ENCODE data around the gene PEX26. TPM values are rescaled to one million over a fixed set of nuclear protein-coding genes. Genes with fewer than 3 reads are reported as not detected.
A peak's percentile ranks its signal among the peaks of the same experiment; 100 is the strongest.

The PEX26 gene
- total and polyA plus RNA-seq, 9 of the 15 experiments (the other 6 are each of a cell fraction or from before 2014, with no cell fraction given): 0.35 to 39.6 (median 17.4) TPM

DNA sequence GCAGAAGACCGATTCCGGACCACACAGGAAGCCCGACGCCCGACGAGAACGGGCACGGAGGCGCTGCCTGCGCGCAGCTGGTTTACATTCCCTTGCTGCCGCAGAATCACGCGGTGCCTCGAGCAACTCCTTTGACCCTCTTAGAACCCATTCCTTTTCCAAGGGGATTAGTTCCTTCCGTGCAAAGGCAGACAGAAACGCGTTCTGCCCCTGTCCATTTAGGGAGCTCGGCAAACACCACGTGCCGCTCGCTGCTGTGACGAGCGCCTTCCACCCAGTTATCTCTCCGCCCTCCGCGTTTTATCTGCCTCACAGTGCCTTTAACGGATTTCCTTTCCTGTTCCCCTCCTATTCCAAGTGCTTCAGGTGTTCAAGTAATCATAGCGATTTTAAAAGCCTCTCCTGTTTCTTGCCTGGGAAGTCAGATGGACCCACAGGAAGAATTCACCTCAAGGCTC is 29.3 kb upstream of the PEX26 start (continued):
- TF ChIP-seq, protein P1, sequence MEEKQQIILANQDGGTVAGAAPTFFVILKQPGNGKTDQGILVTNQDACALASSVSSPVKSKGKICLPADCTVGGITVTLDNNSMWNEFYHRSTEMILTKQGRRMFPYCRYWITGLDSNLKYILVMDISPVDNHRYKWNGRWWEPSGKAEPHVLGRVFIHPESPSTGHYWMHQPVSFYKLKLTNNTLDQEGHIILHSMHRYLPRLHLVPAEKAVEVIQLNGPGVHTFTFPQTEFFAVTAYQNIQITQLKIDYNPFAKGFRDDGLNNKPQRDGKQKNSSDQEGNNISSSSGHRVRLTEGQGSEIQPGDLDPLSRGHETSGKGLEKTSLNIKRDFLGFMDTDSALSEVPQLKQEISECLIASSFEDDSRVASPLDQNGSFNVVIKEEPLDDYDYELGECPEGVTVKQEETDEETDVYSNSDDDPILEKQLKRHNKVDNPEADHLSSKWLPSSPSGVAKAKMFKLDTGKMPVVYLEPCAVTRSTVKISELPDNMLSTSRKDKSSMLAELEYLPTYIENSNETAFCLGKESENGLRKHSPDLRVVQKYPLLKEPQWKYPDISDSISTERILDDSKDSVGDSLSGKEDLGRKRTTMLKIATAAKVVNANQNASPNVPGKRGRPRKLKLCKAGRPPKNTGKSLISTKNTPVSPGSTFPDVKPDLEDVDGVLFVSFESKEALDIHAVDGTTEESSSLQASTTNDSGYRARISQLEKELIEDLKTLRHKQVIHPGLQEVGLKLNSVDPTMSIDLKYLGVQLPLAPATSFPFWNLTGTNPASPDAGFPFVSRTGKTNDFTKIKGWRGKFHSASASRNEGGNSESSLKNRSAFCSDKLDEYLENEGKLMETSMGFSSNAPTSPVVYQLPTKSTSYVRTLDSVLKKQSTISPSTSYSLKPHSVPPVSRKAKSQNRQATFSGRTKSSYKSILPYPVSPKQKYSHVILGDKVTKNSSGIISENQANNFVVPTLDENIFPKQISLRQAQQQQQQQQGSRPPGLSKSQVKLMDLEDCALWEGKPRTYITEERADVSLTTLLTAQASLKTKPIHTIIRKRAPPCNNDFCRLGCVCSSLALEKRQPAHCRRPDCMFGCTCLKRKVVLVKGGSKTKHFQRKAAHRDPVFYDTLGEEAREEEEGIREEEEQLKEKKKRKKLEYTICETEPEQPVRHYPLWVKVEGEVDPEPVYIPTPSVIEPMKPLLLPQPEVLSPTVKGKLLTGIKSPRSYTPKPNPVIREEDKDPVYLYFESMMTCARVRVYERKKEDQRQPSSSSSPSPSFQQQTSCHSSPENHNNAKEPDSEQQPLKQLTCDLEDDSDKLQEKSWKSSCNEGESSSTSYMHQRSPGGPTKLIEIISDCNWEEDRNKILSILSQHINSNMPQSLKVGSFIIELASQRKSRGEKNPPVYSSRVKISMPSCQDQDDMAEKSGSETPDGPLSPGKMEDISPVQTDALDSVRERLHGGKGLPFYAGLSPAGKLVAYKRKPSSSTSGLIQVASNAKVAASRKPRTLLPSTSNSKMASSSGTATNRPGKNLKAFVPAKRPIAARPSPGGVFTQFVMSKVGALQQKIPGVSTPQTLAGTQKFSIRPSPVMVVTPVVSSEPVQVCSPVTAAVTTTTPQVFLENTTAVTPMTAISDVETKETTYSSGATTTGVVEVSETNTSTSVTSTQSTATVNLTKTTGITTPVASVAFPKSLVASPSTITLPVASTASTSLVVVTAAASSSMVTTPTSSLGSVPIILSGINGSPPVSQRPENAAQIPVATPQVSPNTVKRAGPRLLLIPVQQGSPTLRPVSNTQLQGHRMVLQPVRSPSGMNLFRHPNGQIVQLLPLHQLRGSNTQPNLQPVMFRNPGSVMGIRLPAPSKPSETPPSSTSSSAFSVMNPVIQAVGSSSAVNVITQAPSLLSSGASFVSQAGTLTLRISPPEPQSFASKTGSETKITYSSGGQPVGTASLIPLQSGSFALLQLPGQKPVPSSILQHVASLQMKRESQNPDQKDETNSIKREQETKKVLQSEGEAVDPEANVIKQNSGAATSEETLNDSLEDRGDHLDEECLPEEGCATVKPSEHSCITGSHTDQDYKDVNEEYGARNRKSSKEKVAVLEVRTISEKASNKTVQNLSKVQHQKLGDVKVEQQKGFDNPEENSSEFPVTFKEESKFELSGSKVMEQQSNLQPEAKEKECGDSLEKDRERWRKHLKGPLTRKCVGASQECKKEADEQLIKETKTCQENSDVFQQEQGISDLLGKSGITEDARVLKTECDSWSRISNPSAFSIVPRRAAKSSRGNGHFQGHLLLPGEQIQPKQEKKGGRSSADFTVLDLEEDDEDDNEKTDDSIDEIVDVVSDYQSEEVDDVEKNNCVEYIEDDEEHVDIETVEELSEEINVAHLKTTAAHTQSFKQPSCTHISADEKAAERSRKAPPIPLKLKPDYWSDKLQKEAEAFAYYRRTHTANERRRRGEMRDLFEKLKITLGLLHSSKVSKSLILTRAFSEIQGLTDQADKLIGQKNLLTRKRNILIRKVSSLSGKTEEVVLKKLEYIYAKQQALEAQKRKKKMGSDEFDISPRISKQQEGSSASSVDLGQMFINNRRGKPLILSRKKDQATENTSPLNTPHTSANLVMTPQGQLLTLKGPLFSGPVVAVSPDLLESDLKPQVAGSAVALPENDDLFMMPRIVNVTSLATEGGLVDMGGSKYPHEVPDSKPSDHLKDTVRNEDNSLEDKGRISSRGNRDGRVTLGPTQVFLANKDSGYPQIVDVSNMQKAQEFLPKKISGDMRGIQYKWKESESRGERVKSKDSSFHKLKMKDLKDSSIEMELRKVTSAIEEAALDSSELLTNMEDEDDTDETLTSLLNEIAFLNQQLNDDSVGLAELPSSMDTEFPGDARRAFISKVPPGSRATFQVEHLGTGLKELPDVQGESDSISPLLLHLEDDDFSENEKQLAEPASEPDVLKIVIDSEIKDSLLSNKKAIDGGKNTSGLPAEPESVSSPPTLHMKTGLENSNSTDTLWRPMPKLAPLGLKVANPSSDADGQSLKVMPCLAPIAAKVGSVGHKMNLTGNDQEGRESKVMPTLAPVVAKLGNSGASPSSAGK (IDR thresholded peaks at IDR 0.05): peak; percentile 85
- TF ChIP-seq ZEB2 (IDR thresholded peaks at IDR 0.05) (peak; percentile 40; the same call in 1 of the 2 replicates), SLC30A9 (CRISPR knock-in tag; IDR thresholded peaks at IDR 0.05) (no peak), PHF8 (IDR thresholded peaks at IDR 0.05; ENCODE audit: borderline replicate concordance, low read length) (no peak), ZNF23 (CRISPR knock-in tag; IDR thresholded peaks at IDR 0.05) (no peak), FOXK2 (conservative IDR thresholded peaks at IDR 0.05 in 1 of 2, IDR thresholded peaks at IDR 0.05 in 1 of 2; ENCODE audit: low read depth in 2 of 2) (no peak), CC2D1A (IDR thresholded peaks at IDR 0.05) (no peak), KHSRP (IDR thresholded peaks at IDR 0.05) (no peak), HDGF (IDR thresholded peaks at IDR 0.05) (no peak), CREM (IDR thresholded peaks at IDR 0.05; ENCODE audit: low read depth) (peak; percentile 26; the same call in 1 of the 2 replicates), SMAD2 (IDR thresholded peaks at IDR 0.05; ENCODE audit: low read depth, low read length) (no peak), ZC3H4 (CRISPR knock-in tag; IDR thresholded peaks at IDR 0.05; ENCODE audit: borderline replicate concordance) (no peak), NFYB (IDR thresholded peaks at IDR 0.05; ENCODE audit: extremely low read depth, insufficient read length) (peak; percentile 27)
- TF ChIP-seq, protein P2, sequence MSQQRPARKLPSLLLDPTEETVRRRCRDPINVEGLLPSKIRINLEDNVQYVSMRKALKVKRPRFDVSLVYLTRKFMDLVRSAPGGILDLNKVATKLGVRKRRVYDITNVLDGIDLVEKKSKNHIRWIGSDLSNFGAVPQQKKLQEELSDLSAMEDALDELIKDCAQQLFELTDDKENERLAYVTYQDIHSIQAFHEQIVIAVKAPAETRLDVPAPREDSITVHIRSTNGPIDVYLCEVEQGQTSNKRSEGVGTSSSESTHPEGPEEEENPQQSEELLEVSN (IDR thresholded peaks at IDR 0.05; ENCODE audit: borderline replicate concordance in 1 of 2, extremely low read depth in 1 of 2, insufficient read depth in 1 of 2, insufficient read length in 1 of 2, low read depth in 1 of 2, low read length in 1 of 2, poor library complexity in 1 of 2, severe bottlenecking in 1 of 2): peak in 1 of 2 experiments; percentile 74
- TF ChIP-seq, protein P3, sequence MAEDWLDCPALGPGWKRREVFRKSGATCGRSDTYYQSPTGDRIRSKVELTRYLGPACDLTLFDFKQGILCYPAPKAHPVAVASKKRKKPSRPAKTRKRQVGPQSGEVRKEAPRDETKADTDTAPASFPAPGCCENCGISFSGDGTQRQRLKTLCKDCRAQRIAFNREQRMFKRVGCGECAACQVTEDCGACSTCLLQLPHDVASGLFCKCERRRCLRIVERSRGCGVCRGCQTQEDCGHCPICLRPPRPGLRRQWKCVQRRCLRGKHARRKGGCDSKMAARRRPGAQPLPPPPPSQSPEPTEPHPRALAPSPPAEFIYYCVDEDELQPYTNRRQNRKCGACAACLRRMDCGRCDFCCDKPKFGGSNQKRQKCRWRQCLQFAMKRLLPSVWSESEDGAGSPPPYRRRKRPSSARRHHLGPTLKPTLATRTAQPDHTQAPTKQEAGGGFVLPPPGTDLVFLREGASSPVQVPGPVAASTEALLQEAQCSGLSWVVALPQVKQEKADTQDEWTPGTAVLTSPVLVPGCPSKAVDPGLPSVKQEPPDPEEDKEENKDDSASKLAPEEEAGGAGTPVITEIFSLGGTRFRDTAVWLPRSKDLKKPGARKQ (CRISPR knock-in tag; IDR thresholded peaks at IDR 0.05): peak; percentile 84
